Spinal cord (tissue), 10 donors: Measurements from ENCODE around the gene NKX2-2. TPM values are rescaled to one million over a fixed set of nuclear protein-coding genes. Genes with fewer than 3 reads are reported as not detected.
A peak's percentile ranks its signal among the peaks of the same experiment; 100 is the strongest.

Source experiments
- DNase-seq, 6 donors: peaks; one replicate each; pipeline versions ENCODE4 v3.0.0 to v3.0.0-alpha.2; 2013 to 2015; ENCODE audit warnings: low spot score in 6 of 6, low read depth in 4 of 6
- H3K27ac ChIP-seq: one replicate; pipeline ENCODE4 v1.5.1; 2013; ENCODE audit warnings: low read depth, low read length, control low read depth
- H3K27me3 ChIP-seq: one replicate; pipeline ENCODE4 v1.6.1; 2013; ENCODE audit warnings: low read length; ENCODE audit not compliant: control insufficient read depth, insufficient read depth
- H3K36me3 ChIP-seq: one replicate; pipeline ENCODE4 v1.6.1; 2013; ENCODE audit warnings: low read length; ENCODE audit not compliant: control insufficient read depth, insufficient read depth
- H3K4me1 ChIP-seq: one replicate; pipeline ENCODE4 v1.6.1; 2013; ENCODE audit warnings: low read length; ENCODE audit not compliant: control insufficient read depth, insufficient read depth
- H3K4me3 ChIP-seq: one replicate; pipeline ENCODE4 v1.5.1; 2013; ENCODE audit warnings: low read depth, low read length, control low read depth
- H3K9me3 ChIP-seq: one replicate; pipeline ENCODE4 v1.6.1; 2013; ENCODE audit warnings: low read length; ENCODE audit not compliant: control insufficient read depth, insufficient read depth
- WGBS: methylation state at CpG from one replicate; pipeline ENCODE4 v1.1.5; 2013; ENCODE audit warnings: missing lambda C conversion rate; ENCODE audit not compliant: insufficient coverage; 5-methylcytosine and 5-hydroxymethylcytosine counted together
- long read RNA-seq, 4 donors: transcript quantifications; one replicate each; lab custom pipeline, GENCODE V29; 2026
- polyA plus RNA-seq, 2 donors: library from polyadenylated mRNA; unstranded; fragments of 120-200 nt; gene quantifications; one replicate each; pipeline ENCODE4 v1.2.1, GENCODE V29; 2013; ENCODE audit not compliant: insufficient read length in 2 of 2
- total RNA-seq, 2 donors: library from RNA; depleted of rRNA in 1 of 2; stranded (reverse); fragments of 120-200 nt in 1 of 2; fragments of >200 nt in 1 of 2; gene quantifications; one replicate each; pipeline versions ENCODE4 v1.2.3 to v1.2.4, GENCODE V29; 2013 to 2014
- donor health status: healthy.

Gene NKX2-2
- total RNA-seq (1 to 10 TPM; 3.0 to 6.6 TPM), polyA plus RNA-seq (10 to 100 TPM; 37.9 to 52.9 TPM)
- long read RNA-seq, donor 1, transcript NKX2-2-201 (2 exons, 2,092 nt), result major isoform, 19 of 35 reads
- long read RNA-seq, donor 1, partial matches to known transcripts, result 0 of 35 reads
- long read RNA-seq, donor 1, other reads (novel, unspliced or antisense), result 16 of 35 reads
- long read RNA-seq, donor 2, transcript NKX2-2-201 (2 exons, 2,092 nt), result major isoform, 10 of 10 reads
- long read RNA-seq, donor 2, partial matches to known transcripts, result 0 of 10 reads
- long read RNA-seq, donor 2, other reads (novel, unspliced or antisense), result 0 of 10 reads
- long read RNA-seq, donor 3, transcript NKX2-2-201 (2 exons, 2,092 nt), result major isoform, 14 of 29 reads
- long read RNA-seq, donor 3, partial matches to known transcripts, result 5 of 29 reads
- long read RNA-seq, donor 3, other reads (novel, unspliced or antisense), result 10 of 29 reads
- long read RNA-seq, donor 4, result 0 reads

GRCh38 chr20:21513881-21514540 lies at the start of gene NKX2-2:
Gene NKX2-2, minus strand, starts transcription at chr20:21514064. Its CDS starts 395 bp downstream, at chr20:21513669.
- peak in 2 of 6 donors; percentile 66 to 69 for DNase-seq
- H3K4me3 ChIP-seq, result peak within 1 kb of the TSS; percentile 48
- peak within 1 kb of the TSS; percentile 73 for H3K27ac ChIP-seq
- WGBS, result under 1% methylated on average over 35 of the region's 45 CpGs
- peaks cover 72% of the 10 kb centered on the region for H3K4me1 ChIP-seq
- H3K36me3 ChIP-seq, result peaks cover 20% of the 10 kb centered on the region
- no peaks in the 10 kb centered on the region for H3K9me3 ChIP-seq
- peaks cover 97% of the 10 kb centered on the region for H3K27me3 ChIP-seq

- Histone ChIP-seq H3K27me3 (no peaks in the 10 kb centered on the region), H3K4me3 (no peak overlapping the region), H3K4me1 (no peaks in the 10 kb centered on the region), H3K36me3 (no peaks in the 10 kb centered on the region), H3K27ac (no peak overlapping the region), H3K9me3 (no peaks in the 10 kb centered on the region)
- peak in 1 of 6 donors; percentile 34 for DNase-seq
- 60% methylated on average over 1 of the region's 5 CpGs for WGBS
Measured at GRCh38 chr20:21562656-21563055, 48.8 kb upstream of the NKX2-2 start.

- Histone ChIP-seq H3K27me3 (peaks cover 3% of the 10 kb centered on the region), H3K4me3 (no peak overlapping the region), H3K9me3 (no peaks in the 10 kb centered on the region), H3K4me1 (peaks cover 3% of the 10 kb centered on the region), H3K36me3 (no peaks in the 10 kb centered on the region), H3K27ac (no peak overlapping the region)
- 87% methylated on average over 5 of the region's 7 CpGs for WGBS
- DNase-seq, result no peak
Measured at GRCh38 chr20:21559305-21559704, 45.4 kb upstream of the NKX2-2 start.

GRCh38 chr20:21557241-21558020 lies 43.6 kb upstream of the NKX2-2 start:
- no peak for DNase-seq
- Histone ChIP-seq H3K9me3 (no peaks in the 10 kb centered on the region), H3K36me3 (no peaks in the 10 kb centered on the region), H3K27me3 (peaks cover 6% of the 10 kb centered on the region), H3K4me3 (no peak overlapping the region), H3K27ac (no peak overlapping the region), H3K4me1 (peaks cover 3% of the 10 kb centered on the region)
- 92% methylated on average over 17 of the region's 20 CpGs for WGBS

- Histone ChIP-seq H3K4me1 (peaks cover 3% of the 10 kb centered on the region), H3K27ac (no peak overlapping the region), H3K36me3 (no peaks in the 10 kb centered on the region), H3K27me3 (peaks cover 6% of the 10 kb centered on the region), H3K4me3 (no peak overlapping the region), H3K9me3 (no peaks in the 10 kb centered on the region)
- DNase-seq, result no peak
- WGBS, result 100% methylated on average over 1 of the region's 2 CpGs
Measured at GRCh38 chr20:21556398-21556797, 42.5 kb upstream of the NKX2-2 start.

GRCh38 chr20:21555470-21556120 lies 41.7 kb upstream of the NKX2-2 start:
- Histone ChIP-seq H3K27me3 (peaks cover 6% of the 10 kb centered on the region), H3K9me3 (no peaks in the 10 kb centered on the region), H3K4me1 (peaks cover 3% of the 10 kb centered on the region), H3K27ac (no peak overlapping the region), H3K4me3 (no peak overlapping the region), H3K36me3 (no peaks in the 10 kb centered on the region)
- DNase-seq, result no peak
- WGBS, result 69% methylated on average over 2 of the region's 5 CpGs

GRCh38 chr20:21554985-21555384 lies 41.1 kb upstream of the NKX2-2 start:
- WGBS, result 26% methylated on average over 6 of the region's 7 CpGs
- Histone ChIP-seq H3K4me3 (no peak overlapping the region), H3K36me3 (no peaks in the 10 kb centered on the region), H3K27ac (no peak overlapping the region), H3K27me3 (peaks cover 6% of the 10 kb centered on the region), H3K9me3 (no peaks in the 10 kb centered on the region), H3K4me1 (peaks cover 3% of the 10 kb centered on the region)
- DNase-seq, result peak in 2 of 6 donors; percentile 27 to 30

GRCh38 chr20:21554376-21554890 lies 40.6 kb upstream of the NKX2-2 start:
- DNase-seq, result peak in 2 of 6 donors; percentile 2 to 43

GRCh38 chr20:21550587-21550986 lies 36.7 kb upstream of the NKX2-2 start:
- H3K36me3 ChIP-seq, result no peaks in the 10 kb centered on the region
- no peak for DNase-seq
- no peak overlapping the region for H3K4me3 ChIP-seq
- WGBS, result 86% methylated on average over 1 of the region's 5 CpGs
- H3K27me3 ChIP-seq, result peaks cover 6% of the 10 kb centered on the region
- H3K27ac ChIP-seq, result no peak overlapping the region
- H3K9me3 ChIP-seq, result no peaks in the 10 kb centered on the region
- H3K4me1 ChIP-seq, result peaks cover 3% of the 10 kb centered on the region

More at GRCh38 chr20:21554376-21554890, 40.6 kb upstream of the NKX2-2 start:
- Histone ChIP-seq H3K9me3 (no peaks in the 10 kb centered on the region), H3K4me3 (no peak overlapping the region), H3K27me3 (peaks cover 6% of the 10 kb centered on the region), H3K27ac (no peak overlapping the region), H3K4me1 (peaks cover 3% of the 10 kb centered on the region), H3K36me3 (no peaks in the 10 kb centered on the region)
- 60% methylated on average over 1 of the region's 10 CpGs for WGBS
